NCI-H510A (cell line): ENCODE data around the gene PSAP.
"Not testable (repeated sequence)": the region's sequence is repeated elsewhere in the genome, so short reads cannot be mapped to it uniquely, and the experiment has no call there.

Experiments used
- DNase-seq: peaks from one replicate; lab custom pipeline; 2025; lab: John Stamatoyannopoulos, UW

Gene PSAP

GRCh38 chr10:71850743-71851464 lies at the start of gene PSAP:
Gene PSAP, minus strand, starts transcription at chr10:71851251. Its CDS starts 30 bp downstream, at chr10:71851221.
- DNase-seq: peak; percentile 91

DNA sequence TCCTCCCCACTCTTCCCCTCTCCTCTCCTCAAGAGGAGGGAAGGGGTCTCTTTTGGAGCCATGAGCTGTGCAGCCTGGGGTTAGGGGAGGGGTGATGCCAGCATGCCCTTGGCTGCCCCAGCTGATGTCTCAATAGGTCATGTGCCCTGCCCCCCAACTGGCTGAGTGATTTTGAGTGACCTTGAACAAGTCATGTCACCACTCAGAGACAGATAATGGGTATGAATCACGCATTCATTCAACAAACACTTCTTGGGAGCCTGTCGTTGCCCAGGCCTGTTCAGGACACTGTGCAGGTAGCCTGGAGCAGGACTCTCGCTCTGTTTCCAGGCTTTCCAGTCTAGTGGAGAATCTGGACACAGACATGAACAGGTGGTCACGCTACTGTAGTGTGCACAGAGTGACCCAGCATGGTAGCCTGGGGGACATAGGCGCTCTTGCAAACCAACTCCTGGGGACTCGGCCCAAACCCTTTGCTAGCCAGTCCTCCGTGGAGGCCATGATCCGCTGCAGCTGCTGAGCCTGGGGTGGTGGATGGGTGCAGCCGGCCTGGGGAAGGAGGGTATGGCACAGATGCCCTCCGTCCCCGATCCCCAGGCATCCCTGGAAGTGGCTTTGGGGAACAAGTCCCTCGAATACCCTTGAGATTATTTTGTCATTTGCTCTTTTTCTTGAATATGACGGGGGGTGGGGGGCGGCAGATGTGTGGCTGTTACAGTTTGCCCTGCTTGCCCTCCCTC lies 49.6 kb upstream of the PSAP start:
- DNase-seq: no peak

DNA sequence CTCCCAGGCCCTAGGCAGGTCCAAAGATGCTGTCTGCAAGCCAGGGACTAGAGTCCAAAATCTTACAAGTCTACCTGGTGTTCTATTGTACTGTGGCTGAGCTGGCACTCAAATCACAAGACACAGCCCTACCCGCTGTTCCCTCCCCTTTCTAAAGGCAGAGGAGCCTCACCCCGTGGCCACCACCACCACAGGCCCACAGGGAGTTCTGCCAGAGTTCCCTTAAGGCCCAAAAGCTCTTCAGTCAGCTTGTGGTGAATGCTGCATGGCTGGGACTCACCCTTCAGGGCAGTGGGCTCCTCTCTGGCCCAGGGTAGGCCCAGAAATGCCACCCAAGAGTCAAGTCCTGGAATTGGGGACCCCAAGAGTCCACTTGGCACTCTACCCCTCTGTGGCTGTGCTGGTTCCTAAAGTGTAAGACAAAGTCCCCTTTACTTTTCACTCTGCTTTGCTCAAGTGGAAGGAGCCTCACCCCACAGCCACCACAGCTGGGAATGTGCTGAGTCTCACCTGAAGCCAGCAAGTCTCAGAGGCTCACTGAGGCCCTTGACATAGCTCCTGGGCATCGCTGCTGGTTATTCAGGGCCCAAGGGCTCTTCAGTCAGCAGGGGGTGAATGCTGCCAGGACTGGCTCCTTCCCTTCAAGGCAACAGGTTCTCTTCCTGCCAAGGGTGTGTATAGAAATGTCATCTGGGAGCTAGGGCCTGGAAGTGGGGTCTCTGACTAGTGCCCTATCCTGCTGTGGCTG lies 48.8 kb upstream of the PSAP start:
- DNase-seq: no peak

GRCh38 chr10:71898346-71898745 lies 47.3 kb upstream of the PSAP start:
- not testable (repeated sequence) for DNase-seq

DNA sequence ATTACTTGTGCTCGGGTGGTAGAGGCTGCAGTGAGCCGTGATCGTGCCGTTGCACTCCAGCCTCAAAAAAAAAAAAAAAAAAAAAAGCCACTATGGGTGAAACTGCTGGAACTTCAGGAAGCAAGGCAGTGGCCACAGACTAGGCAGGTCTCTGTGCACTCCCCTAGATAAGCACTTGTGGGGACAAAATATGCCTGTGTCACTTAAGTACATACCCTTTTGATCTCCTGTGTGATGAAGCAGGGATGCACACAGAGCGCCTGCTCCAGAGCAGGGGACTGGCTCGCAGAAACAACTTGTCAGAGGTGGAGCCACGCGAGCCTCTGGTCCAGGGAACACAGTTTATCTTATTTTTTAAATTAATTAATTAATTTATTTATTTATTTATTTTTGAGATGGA lies 42.9 kb upstream of the PSAP start:
- no peak for DNase-seq

GRCh38 chr10:71893258-71893815 lies 42.3 kb upstream of the PSAP start:
- no peak for DNase-seq

- no peak for DNase-seq
Measured at GRCh38 chr10:71891437-71891836, 40.4 kb upstream of the PSAP start.

DNA sequence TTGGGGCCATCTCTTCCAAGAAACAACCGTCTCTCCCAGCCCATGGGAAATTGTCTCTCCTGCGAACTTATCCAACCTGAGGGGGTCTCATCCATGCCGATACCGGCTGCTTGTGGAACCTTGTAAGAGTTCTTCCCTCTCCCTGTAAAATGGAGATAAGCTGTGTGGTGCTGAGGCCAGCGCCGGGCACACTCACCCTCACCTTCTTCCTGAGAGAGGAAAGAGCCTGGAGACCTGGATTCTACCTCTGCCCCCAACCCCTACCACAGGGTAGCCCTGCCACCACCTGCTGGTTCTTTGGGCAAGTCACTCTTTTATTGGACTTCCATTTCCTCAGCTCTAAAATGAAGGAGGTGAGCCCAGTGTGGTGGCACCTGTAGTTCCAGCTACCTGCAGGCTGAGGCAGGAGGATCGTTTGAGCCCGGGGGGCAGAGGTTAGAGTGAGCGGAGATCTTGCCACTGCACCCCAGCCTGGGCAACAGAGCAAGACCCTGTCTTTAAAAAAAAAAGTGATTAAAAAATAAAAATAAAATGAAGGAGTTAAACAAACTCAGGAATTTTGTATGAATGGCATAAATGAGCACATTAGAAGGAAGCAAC lies 38.4 kb upstream of the PSAP start:
- DNase-seq: no peak

DNA sequence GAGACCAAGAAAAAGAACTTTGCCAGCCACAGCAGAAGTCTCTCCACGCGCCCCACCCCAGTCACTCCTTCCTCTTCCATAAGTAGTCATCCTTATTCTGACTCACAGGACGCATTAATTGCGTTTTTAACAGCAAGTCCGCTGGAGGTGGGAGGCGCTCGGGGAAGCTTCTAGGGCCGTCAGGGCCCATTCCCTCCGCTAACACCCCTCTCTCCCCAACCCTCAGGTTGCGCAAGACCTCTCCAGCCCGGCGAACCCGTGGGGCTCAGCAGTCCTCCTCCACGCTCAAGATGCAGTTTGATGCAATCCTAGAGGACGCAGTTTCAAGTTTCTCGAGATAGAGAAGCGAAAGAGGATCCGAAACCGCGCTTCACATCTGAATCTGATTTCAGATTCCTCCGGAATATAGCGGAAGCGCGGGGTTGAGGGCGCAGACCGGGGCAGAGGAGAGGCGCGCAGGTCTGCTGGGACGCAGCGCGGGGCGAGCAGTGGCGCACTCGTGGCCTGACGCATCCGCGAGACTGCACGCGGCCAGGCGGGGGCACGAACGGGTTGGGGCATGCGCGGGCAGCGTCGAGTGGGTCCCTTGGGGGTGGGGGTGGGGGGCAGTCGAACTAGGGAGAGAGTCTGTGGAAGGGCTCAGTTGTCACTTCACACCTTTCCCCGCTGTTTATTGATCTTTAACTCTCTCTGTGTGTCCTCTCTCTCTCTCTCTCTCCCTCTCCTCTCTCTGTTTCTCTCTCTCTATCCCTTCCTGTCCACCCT lies 37.8 kb upstream of the PSAP start:
- DNase-seq: peak; percentile 33

DNA sequence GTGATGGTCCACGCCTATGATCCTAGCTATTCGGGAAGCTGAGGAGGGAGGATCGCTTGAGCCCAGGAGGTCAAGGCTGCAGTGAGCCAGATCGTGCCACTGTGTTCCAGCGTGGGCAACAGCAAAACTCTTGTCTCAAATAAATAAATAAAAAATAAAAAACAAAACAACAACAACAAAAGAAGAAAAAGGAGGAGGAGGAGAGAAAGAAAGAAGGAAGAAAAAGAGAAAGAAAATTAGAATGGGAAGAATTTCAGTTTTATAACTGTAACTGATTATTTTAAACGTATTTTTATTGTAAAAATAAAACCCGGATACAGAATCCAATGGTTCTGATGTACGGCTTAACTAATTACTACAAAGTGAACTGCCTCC lies 37.2 kb upstream of the PSAP start:
- DNase-seq: no peak

DNA sequence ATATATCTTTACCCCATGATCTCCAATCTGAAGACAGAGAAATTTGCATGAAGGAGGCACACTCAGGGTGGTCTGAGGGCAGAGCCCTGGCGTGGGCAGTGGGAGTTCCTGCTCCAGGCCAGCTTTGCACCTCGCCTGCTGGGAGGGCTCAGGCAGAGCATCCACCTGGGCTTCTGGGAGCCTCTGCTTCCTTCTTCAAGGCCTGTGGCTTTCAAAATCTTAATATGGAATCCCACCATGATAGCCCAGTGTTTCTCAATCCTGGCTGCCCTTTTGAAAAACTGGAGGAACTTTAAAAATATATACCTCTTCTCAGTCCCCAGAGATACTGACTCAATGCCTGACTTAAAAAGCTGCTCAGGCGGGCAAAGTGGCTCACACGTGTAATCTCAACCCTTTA lies 36.7 kb upstream of the PSAP start:
- DNase-seq: no peak

GRCh38 chr10:71882813-71883659 lies 32.0 kb upstream of the PSAP start:
- no peak for DNase-seq

GRCh38 chr10:71881647-71882355 lies 30.8 kb upstream of the PSAP start:
- no peak for DNase-seq

DNA sequence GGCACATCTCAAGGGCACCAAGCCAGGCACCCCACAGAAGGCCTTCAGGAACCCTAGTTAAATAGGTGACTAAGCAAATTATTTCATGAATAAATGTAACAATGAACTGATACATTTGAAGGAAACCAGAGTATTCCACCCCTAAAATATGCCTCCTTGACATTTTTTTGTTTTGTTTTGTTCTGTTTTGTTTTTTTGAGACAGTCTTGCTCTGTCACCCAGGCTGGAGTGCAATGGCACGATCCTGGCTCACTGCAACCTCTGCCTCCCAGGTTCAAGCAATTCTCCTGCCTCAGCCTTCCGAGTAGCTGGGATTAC lies 30.2 kb upstream of the PSAP start:
- DNase-seq: not testable (repeated sequence)

- no peak for DNase-seq
Measured at GRCh38 chr10:71880425-71881306, 29.6 kb upstream of the PSAP start.

DNA sequence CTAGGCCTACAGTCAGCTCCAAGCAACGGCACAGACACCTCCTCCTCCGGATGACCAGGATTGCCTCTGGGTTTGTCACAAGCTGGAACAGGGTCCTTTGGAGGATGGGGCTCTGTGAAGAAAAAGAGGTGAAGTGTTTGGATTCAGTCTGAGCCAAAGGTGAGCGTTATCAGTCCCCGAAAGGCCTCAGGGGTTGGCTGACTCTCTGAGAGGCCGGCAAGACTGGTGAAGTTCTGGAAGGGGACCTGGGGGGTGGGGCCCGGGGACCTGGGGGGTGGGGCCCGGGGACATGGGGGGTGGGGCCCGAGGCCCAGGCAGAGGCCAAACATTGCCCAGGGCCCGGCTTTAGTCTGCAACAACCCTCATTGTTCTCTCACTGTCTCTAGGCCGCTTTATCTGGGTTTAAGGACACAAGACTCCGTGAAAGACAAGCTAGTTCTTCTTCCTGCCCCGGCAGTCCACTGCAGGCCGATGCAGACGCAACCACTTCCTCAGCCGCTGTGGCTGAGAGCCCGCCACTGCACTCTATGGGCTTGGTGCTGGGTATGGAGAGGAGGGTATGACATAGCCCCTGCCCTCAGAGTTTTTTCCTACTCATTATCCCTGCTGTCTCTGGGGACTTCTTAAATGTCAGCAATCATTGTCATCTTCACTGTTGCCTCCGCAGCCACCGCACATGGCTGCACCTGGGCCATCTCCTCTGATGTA lies 27.4 kb upstream of the PSAP start:
- no peak for DNase-seq

GRCh38 chr10:71877821-71878220 lies 26.8 kb upstream of the PSAP start:
- no peak for DNase-seq

DNA sequence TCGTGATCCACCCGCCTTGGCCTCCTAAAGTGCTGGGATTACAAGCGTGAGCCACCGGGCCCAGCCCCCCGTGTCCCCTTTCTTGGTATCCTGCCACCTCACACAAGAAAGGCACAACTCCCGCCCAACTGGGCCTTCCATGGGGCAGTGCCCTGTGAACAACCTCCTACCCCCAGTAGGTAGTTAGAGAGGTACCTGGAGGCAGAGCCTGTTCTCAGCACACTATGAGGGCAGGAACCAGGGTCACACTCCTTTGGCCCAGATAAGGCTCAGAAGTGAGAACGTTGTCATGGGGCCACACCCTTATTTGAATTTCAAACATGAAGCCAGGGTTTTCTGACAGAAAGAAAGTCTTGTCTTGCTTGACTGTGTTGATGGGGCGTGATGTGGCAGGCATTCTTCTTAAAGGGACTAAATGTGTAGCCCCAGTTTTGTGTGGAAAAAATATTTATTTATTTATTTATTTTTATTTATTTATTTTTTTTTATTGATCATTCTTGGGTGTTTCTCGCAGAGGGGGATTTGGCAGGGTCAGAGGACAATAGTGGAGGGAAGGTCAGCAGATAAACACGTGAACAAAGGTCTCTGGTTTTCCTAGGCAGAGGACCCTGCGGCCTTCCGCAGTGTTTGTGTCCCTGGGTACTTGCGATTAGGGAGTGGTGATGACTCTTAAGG lies 23.8 kb upstream of the PSAP start:
- DNase-seq: not testable (repeated sequence)
